ACHN (cell line): ENCODE data around the gene SPOP.
A peak's percentile ranks its signal among the peaks of the same experiment; 100 is the strongest.

Experiments
- DNase-seq: peaks from one replicate; pipeline ENCODE4 v3.0.0-alpha.2; 2015
- in situ Hi-C: cut with HindIII; loops from 2 replicates; pipeline ENCODE4 v1.10.0; 2017; ENCODE audit warnings: low sequenced_read_pairs, low pct_ligation_motif_present, low pct_unique_long_range_greater_than_20kb

SPOP gene

GRCh38 chr17:49597928-49598655 is 79.8 kb downstream of the SPOP start:
- DNase-seq = no peak
- in situ Hi-C loops = no loop called here

GRCh38 chr17:49597436-49597835 is 80.5 kb downstream of the SPOP start:
- DNase-seq = no peak
- in situ Hi-C loops = no loop called here

GRCh38 chr17:49596613-49597244 is 81.2 kb downstream of the SPOP start:
- no peak for DNase-seq
- in situ Hi-C loops = no loop called here

- DNase-seq = no peak
- in situ Hi-C loops = no loop called here
These were observed 81.9 kb downstream of the SPOP start for GRCh38 chr17:49595980-49596379.

GRCh38 chr17:49595328-49595727 is 82.6 kb downstream of the SPOP start:
- in situ Hi-C loops = no loop called here
- no peak for DNase-seq

GRCh38 chr17:49592263-49592662 is 85.6 kb downstream of the SPOP start:
- no peak for DNase-seq
- in situ Hi-C loops = no loop called here

GRCh38 chr17:49590874-49591273 is 87.0 kb downstream of the SPOP start:
- no peak for DNase-seq
- in situ Hi-C loops = no loop called here

- DNase-seq = no peak
These were observed 88.3 kb downstream of the SPOP start for GRCh38 chr17:49589577-49589927.

GRCh38 chr17:49588726-49589576 is 88.9 kb downstream of the SPOP start:
- DNase-seq = no peak
- in situ Hi-C loops = no loop called here

More at GRCh38 chr17:49589577-49589927, 88.3 kb downstream of the SPOP start:
- in situ Hi-C loops = no loop called here

- no peak for DNase-seq
- in situ Hi-C loops = no loop called here
These were observed 89.6 kb downstream of the SPOP start for GRCh38 chr17:49588312-49588711.

GRCh38 chr17:49587366-49588073 is 90.4 kb downstream of the SPOP start:
- in situ Hi-C loops = no loop called here
- no peak for DNase-seq

GRCh38 chr17:49585422-49586027 is 92.4 kb downstream of the SPOP start:
- in situ Hi-C loops = no loop called here
- peak; percentile 40 for DNase-seq

GRCh38 chr17:49583889-49584288 is 94.0 kb downstream of the SPOP start:
- in situ Hi-C loops = no loop called here
- no peak for DNase-seq

- no peak for DNase-seq
- in situ Hi-C loops = no loop called here
These were observed 94.7 kb downstream of the SPOP start for GRCh38 chr17:49583226-49583625.

GRCh38 chr17:49582789-49583188 is 95.1 kb downstream of the SPOP start:
- in situ Hi-C loops = no loop called here
- DNase-seq = peak; percentile 41

GRCh38 chr17:49582055-49582722 is 95.7 kb downstream of the SPOP start:
- in situ Hi-C loops = no loop called here
- no peak for DNase-seq

GRCh38 chr17:49581648-49581998 is 96.3 kb downstream of the SPOP start:
- in situ Hi-C loops = no loop called here
- no peak for DNase-seq

- in situ Hi-C loops = no loop called here
- no peak for DNase-seq
These were observed 96.8 kb downstream of the SPOP start for GRCh38 chr17:49580981-49581647.
